RWPE1 (cell line): Measurements from ENCODE around the gene GOLGA2.

Experiments
- CTCF ChIA-PET: fragments of 350-600 bp; sonication (Branson Sonifier 250); formaldehyde crosslinking; extraction: SDS; loops from one replicate; lab custom pipeline; 2021; lab: Yijun Ruan, JAX
- POLR2A ChIA-PET: fragments of 400-600 bp; formaldehyde crosslinking; extraction: SDS; loops from one replicate; lab custom pipeline; 2020; ENCODE audit warnings: antibody characterized with exemption; ENCODE audit not compliant: low non-redundant PET; lab: Yijun Ruan, JAX
- DNase-seq: peaks from one replicate; pipeline ENCODE4 v3.0.0; 2012; ENCODE audit warnings: low spot score
- H3K27ac ChIP-seq: fragments of 450-650 bp; 2 replicates; pipeline ENCODE4 v1.5.1; 2017
- TF ChIP-seq, protein P1 (sequence below): fragments of 450-650 bp; conservative IDR thresholded peaks from 2 replicates; pipeline ENCODE4 v1.5.1; 2017; ENCODE audit warnings: low read depth, mild to moderate bottlenecking

Gene GOLGA2, protein sequence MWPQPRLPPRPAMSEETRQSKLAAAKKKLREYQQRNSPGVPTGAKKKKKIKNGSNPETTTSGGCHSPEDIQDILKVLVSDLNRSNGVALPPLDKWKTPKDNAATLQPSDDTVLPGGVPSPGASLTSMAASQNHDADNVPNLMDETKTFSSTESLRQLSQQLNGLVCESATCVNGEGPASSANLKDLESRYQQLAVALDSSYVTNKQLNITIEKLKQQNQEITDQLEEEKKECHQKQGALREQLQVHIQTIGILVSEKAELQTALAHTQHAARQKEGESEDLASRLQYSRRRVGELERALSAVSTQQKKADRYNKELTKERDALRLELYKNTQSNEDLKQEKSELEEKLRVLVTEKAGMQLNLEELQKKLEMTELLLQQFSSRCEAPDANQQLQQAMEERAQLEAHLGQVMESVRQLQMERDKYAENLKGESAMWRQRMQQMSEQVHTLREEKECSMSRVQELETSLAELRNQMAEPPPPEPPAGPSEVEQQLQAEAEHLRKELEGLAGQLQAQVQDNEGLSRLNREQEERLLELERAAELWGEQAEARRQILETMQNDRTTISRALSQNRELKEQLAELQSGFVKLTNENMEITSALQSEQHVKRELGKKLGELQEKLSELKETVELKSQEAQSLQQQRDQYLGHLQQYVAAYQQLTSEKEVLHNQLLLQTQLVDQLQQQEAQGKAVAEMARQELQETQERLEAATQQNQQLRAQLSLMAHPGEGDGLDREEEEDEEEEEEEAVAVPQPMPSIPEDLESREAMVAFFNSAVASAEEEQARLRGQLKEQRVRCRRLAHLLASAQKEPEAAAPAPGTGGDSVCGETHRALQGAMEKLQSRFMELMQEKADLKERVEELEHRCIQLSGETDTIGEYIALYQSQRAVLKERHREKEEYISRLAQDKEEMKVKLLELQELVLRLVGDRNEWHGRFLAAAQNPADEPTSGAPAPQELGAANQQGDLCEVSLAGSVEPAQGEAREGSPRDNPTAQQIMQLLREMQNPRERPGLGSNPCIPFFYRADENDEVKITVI

DNA sequence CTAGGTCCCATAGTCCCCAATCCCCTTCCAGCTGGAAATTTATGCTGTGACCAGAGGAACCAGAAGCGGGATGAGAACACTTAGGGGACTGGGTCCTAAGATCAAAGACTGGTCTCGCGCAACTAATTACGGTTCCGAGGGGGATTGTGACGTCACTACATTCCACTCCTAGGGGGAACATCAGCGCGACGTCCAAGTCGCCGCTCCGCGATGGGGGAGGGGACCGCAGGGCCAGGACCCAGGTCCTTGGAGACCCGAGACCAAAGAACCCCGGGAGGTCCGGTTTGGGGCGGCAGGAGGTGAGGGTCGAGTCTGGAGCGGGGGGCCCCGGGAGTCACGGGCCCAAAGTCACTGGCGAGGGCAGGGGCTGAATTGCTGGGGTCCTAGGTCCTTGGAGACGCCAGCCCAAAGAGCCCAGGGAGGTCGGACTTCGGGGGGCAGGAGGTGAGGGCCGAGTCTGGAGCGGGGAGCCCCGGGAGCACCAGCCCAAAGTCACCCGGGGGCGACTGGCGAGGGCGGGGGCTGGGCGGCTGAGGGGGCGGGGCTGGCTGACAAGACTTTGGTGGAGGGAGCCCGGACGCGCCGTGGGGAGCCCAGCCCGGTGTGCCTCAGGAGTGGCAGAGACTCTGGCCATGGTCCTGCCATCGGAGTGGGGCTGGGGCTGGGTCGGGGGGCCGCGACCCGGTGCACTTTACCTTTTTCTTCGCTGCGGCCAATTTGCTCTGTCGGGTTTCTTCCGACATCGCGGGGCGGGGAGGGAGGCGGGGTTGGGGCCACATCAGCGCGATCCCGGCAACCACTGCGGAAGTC lies at the start of gene GOLGA2:
Gene GOLGA2 (minus strand): TSS at position 810 of the 810 bp plus-strand sequence. CDS start 31 bp downstream, at position 779.
- CTCF ChIA-PET, result interaction anchor here (1.5 kb wide), 1 partner anchor 66 kb away, joined by 5 read pairs; no protein-coding TSS in a partner anchor
- DNase-seq, result peak; percentile 80

DNA sequence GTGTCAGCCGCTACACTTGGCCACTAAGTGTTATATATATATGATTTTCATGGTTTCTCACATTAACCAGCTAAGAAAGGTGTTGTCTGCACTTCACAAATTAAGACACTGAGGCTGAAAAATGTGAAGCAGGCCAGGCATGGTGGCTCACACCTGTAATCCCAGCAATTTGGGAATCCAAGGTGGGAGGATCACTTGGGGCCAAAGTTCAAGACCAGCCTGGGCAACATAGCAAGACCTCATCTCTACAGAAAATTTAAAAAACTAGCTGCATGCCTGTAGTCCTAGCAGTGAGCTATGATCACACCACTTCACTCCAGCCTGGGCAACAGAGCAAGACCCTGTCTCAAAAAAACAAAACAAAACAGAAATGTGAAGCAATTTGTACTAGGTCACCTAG lies 48.6 kb upstream of the GOLGA2 start:
- peak overlapping the region; percentile 93 for H3K27ac ChIP-seq
- ChIA-PET CTCF (interaction anchor here (1.4 kb wide), 1 partner anchor 17 kb away, joined by 9 read pairs; no protein-coding TSS in a partner anchor), POLR2A (no interaction called here)
- no peak for DNase-seq
- TF ChIP-seq, protein P1, sequence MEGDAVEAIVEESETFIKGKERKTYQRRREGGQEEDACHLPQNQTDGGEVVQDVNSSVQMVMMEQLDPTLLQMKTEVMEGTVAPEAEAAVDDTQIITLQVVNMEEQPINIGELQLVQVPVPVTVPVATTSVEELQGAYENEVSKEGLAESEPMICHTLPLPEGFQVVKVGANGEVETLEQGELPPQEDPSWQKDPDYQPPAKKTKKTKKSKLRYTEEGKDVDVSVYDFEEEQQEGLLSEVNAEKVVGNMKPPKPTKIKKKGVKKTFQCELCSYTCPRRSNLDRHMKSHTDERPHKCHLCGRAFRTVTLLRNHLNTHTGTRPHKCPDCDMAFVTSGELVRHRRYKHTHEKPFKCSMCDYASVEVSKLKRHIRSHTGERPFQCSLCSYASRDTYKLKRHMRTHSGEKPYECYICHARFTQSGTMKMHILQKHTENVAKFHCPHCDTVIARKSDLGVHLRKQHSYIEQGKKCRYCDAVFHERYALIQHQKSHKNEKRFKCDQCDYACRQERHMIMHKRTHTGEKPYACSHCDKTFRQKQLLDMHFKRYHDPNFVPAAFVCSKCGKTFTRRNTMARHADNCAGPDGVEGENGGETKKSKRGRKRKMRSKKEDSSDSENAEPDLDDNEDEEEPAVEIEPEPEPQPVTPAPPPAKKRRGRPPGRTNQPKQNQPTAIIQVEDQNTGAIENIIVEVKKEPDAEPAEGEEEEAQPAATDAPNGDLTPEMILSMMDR, result no peak

More for the DNA sequence above, at the start of gene GOLGA2:
- TF ChIP-seq, protein P1, result no peak
- POLR2A ChIA-PET, result interaction anchor here (0.6 to 1.0 kb wide), 8 partner anchors 11 to 179 kb away, joined by 3 to 4 read pairs (median 4); partner anchors contain the start of gene CERCAM
- H3K27ac ChIP-seq, result peak within 1 kb of the TSS; percentile 81

DNA sequence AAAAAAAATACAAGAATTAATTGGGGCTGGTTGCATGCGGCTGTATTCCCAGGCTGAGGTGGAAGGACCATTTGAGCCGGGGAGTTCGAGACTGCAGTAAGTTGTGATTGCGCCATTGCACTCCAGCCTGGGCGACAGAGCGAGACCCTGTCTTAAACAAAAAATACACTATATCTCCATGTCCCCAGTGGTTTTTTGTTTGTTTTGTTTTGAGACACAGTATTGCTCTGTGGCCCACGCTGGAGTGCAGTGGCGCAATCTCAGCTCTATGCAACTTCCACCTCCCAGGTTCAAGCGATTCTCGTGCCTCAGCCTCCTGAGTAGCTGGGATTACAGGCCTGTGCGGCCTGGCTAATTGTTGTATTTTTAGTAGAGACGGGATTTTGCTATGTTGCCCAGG lies 48.0 kb upstream of the GOLGA2 start:
- CTCF ChIA-PET, result interaction anchor here (1.4 kb wide), 1 partner anchor 18 kb away, joined by 9 read pairs; no protein-coding TSS in a partner anchor
- POLR2A ChIA-PET, result no interaction called here
- H3K27ac ChIP-seq, result peak overlapping the region; percentile 93
- no peak for DNase-seq
- TF ChIP-seq, protein P1, result no peak

DNA sequence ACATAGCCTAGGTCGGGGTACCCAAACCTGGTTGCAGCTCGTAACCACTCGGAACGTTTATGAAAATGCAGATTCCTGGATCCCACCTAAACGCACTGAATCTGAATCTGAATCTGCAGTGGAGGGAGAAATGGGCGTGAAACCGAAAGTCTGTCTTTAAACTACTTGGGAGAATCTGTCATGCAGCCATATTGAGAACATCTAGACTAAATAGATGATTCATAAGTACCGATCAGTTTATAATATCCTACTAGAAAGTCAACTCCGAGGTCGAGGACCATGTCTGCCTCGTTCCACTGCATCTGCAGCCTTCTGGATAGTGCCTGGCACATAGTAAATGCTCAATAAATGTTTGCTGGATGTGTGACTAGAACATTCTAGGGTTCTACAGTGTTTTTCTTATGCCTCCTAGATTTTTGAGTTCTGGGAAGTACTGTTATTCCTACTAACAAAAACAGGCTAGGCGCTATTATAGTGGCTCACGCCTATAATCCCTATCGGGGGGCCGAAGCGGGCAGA lies 47.5 kb upstream of the GOLGA2 start:
- peak overlapping the region; percentile 93 for H3K27ac ChIP-seq
- TF ChIP-seq, protein P1, result no peak
- CTCF ChIA-PET, result interaction anchor here (1.4 kb wide), 1 partner anchor 18 kb away, joined by 9 read pairs; no protein-coding TSS in a partner anchor
- POLR2A ChIA-PET, result no interaction called here
- no peak for DNase-seq

DNA sequence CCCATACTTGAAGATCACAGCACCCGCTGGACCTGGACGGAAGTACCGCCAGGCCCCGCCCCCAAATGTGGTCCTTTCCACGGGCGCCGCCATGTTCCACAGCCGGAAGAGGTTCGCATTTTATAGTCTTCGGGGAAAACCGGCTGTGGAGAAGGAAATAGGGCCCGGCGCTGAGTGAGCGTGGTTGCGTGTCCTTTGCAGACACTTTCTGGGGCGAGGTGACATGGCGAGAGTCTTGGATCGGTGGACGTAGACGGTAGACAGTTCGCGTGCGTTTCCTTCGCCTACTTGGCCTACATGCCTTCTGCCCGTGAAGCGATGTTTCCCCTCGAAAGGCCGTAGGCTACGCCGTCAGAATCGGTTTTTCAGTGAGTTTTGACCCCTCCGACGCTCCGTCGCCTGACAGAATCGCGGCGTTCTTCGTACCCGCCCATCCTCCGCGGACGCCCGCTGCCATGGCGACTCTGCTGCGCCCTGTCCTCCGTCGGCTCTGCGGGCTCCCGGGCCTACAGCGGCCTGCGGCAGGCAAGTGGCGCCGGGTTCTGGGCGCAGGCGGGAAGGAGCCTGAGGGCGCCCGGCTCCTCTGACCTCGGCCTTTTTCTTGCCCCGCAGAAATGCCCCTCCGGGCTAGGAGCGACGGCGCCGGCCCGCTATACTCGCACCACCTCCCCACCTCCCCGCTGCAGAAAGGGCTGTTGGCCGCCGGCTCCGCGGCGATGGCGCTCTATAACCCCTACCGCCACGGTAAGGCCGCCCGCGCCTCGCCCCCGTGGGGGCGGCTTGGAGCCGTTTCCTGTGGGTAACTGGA lies 46.8 kb upstream of the GOLGA2 start, which contains the start of the genes COQ4 and TRUB2:
Gene COQ4 (plus strand): TSS at position 436 of the 808 bp plus-strand sequence. CDS start 20 bp downstream, at position 456.
Gene TRUB2 (minus strand): TSS at position 44 of the 808 bp plus-strand sequence. CDS start 39 bp downstream, at position 5.
- ChIA-PET POLR2A (no interaction called here), CTCF (interaction anchor here (1.1 to 1.4 kb wide), 2 partner anchors 19 to 27 kb away, joined by 3 to 9 read pairs; no protein-coding TSS in a partner anchor)
- TF ChIP-seq, protein P1, result no peak
- DNase-seq, result peak; percentile 98
- peak within 1 kb of the TSS; percentile 93 for H3K27ac ChIP-seq
